BJ (cell line): ENCODE measurements around the gene HLA-DQB1. TPM values are rescaled to one million over a fixed set of nuclear protein-coding genes. Genes with fewer than 3 reads are reported as not detected.
"Not testable (repeated sequence)": the region's sequence is repeated elsewhere in the genome, so short reads cannot be mapped to it uniquely, and the experiment has no call there.

Source experiments
- CTCF ChIA-PET: fragments of 350-600 bp; formaldehyde crosslinking; extraction: SDS; loops from one replicate; lab custom pipeline; 2021; ENCODE audit warnings: antibody characterized with exemption, inconsistent platforms; lab: Yijun Ruan, JAX
- POLR2A ChIA-PET: fragments of 300-600 bp; sonication (Branson Sonifier 250); formaldehyde crosslinking; extraction: SDS; loops from one replicate; lab custom pipeline; 2021; ENCODE audit warnings: antibody characterized with exemption; lab: Charles Lee
- DNase-seq: peaks from one replicate; pipeline ENCODE4 v3.0.0-alpha.2; 2011; ENCODE audit warnings: low read depth
- H3K27me3 ChIP-seq: 2 replicates; pipeline ENCODE4 v1.6.0; 2011; ENCODE audit warnings: low read length; ENCODE audit not compliant: control insufficient read depth, insufficient read depth
- H3K36me3 ChIP-seq: 2 replicates; pipeline ENCODE4 v1.5.1; 2011; ENCODE audit warnings: low read length; ENCODE audit not compliant: control insufficient read depth, insufficient read depth
- H3K4me3 ChIP-seq: 2 replicates; pipeline ENCODE4 v1.5.1; 2011; ENCODE audit warnings: low read depth, mild to moderate bottlenecking, control low read depth, low read length
- CTCF ChIP-seq: IDR thresholded peaks from 2 replicates; pipeline ENCODE4 v1.5.1; 2011; ENCODE audit warnings: low read depth, mild to moderate bottlenecking, control low read depth, inconsistent platforms, low read length, moderate library complexity; ENCODE audit not compliant: insufficient read depth
- polyA plus RNA-seq: library from polyadenylated mRNA; depleted of rRNA; stranded (reverse); fragments of >200 nt; gene quantifications from 2 replicates; pipeline ENCODE4 v1.2.3, GENCODE V29; 2011

The HLA-DQB1 gene
- polyA plus RNA-seq, 1 experiment: not detected

GRCh38 chr6:32655203-32655710 lies 11.2 kb downstream of the HLA-DQB1 start:
- H3K27me3 ChIP-seq: no peaks in the 10 kb centered on the region
- POLR2A ChIA-PET: no interaction called here
- TF ChIP-seq CTCF: no peak
- H3K36me3 ChIP-seq: no peaks in the 10 kb centered on the region
- CTCF ChIA-PET: no interaction called here
- no peak overlapping the region for H3K4me3 ChIP-seq
- DNase-seq: no peak

- DNase-seq: no peak
- no peaks in the 10 kb centered on the region for H3K27me3 ChIP-seq
- no peaks in the 10 kb centered on the region for H3K36me3 ChIP-seq
- ChIA-PET POLR2A (no interaction called here), CTCF (no interaction called here)
- H3K4me3 ChIP-seq: no peak overlapping the region
- no peak for TF ChIP-seq CTCF
Observed at GRCh38 chr6:32645047-32645703, 21.3 kb downstream of the HLA-DQB1 start.

- no peak for DNase-seq
- no peaks in the 10 kb centered on the region for H3K36me3 ChIP-seq
- CTCF ChIA-PET: no interaction called here
- TF ChIP-seq CTCF: no peak
- no peak overlapping the region for H3K4me3 ChIP-seq
- POLR2A ChIA-PET: no interaction called here
- no peaks in the 10 kb centered on the region for H3K27me3 ChIP-seq
Observed at GRCh38 chr6:32643904-32644303, 22.6 kb downstream of the HLA-DQB1 start.

GRCh38 chr6:32642720-32643106 lies 23.7 kb downstream of the HLA-DQB1 start:
- no peak for TF ChIP-seq CTCF
- H3K4me3 ChIP-seq: no peak overlapping the region
- ChIA-PET POLR2A (no interaction called here), CTCF (no interaction called here)
- no peaks in the 10 kb centered on the region for H3K27me3 ChIP-seq
- no peaks in the 10 kb centered on the region for H3K36me3 ChIP-seq
- DNase-seq: no peak

GRCh38 chr6:32641785-32642719 lies 24.4 kb downstream of the HLA-DQB1 start:
- H3K4me3 ChIP-seq, POLR2A ChIA-PET, H3K36me3 ChIP-seq, CTCF ChIA-PET, H3K27me3 ChIP-seq, DNase-seq: not testable (repeated sequence)
